SJSA1 (cell line): Measurements from ENCODE around the gene PHACTR2. TPM values are rescaled to one million over a fixed set of nuclear protein-coding genes. Genes with fewer than 3 reads are reported as not detected.

Experiments
- DNase-seq, 2 experiments: peaks; one replicate each; pipeline ENCODE4 v3.0.0-alpha.2; 2015 to 2020; ENCODE audit warnings: low spot score in 2 of 2, low read depth in 1 of 2
- H3K27ac ChIP-seq: fragments of 250-450 bp; sonication (Bioruptor Pico); 2 replicates; pipeline ENCODE4 v1.5.1; 2020; ENCODE audit warnings: mild to moderate bottlenecking, moderate library complexity
- H3K27me3 ChIP-seq: fragments of 250-450 bp; sonication (Bioruptor Pico); replicated peaks from 2 replicates; pipeline ENCODE4 v1.5.1; 2020; ENCODE audit warnings: mild to moderate bottlenecking, moderate library complexity
- H3K36me3 ChIP-seq: fragments of 250-450 bp; sonication (Bioruptor Pico); 2 replicates; pipeline ENCODE4 v1.5.1; 2020; ENCODE audit warnings: mild to moderate bottlenecking
- H3K4me1 ChIP-seq: fragments of 250-450 bp; sonication (Bioruptor Pico); replicated peaks from 2 replicates; pipeline ENCODE4 v1.6.1; 2021; ENCODE audit warnings: mild to moderate bottlenecking
- H3K4me3 ChIP-seq: fragments of 250-450 bp; sonication (Bioruptor Pico); 2 replicates; pipeline ENCODE4 v1.5.1; 2020; ENCODE audit warnings: mild to moderate bottlenecking
- H3K9me3 ChIP-seq: fragments of 250-450 bp; sonication (Bioruptor Pico); replicated peaks from 2 replicates; pipeline ENCODE4 v1.5.1; 2020; ENCODE audit warnings: mild to moderate bottlenecking
- total RNA-seq: library from RNA; depleted of rRNA; stranded (reverse); fragments of >200 nt; shearing (Covaris generic); gene quantifications from 2 replicates; pipeline ENCODE4 v1.2.3, GENCODE V29; 2014

The PHACTR2 gene
- total RNA-seq, 1 experiment from 2014 or later = 75.1 TPM

GRCh38 chr6:143684486-143684885 lies 6.7 kb downstream of the PHACTR2 start:
- Histone ChIP-seq H3K4me1 (peaks cover 28% of the 10 kb centered on the region), H3K9me3 (peaks cover 4% of the 10 kb centered on the region; the same call in 1 of the 2 replicates), H3K27me3 (no peaks in the 10 kb centered on the region), H3K27ac (no peak overlapping the region), H3K4me3 (no peak overlapping the region), H3K36me3 (peaks cover 12% of the 10 kb centered on the region)
- no peak for DNase-seq

GRCh38 chr6:143685653-143686052 lies 7.9 kb downstream of the PHACTR2 start:
- Histone ChIP-seq H3K9me3 (peaks cover 4% of the 10 kb centered on the region; the same call in 1 of the 2 replicates), H3K36me3 (peaks cover 16% of the 10 kb centered on the region), H3K27me3 (no peaks in the 10 kb centered on the region), H3K4me1 (peaks cover 33% of the 10 kb centered on the region), H3K4me3 (no peak overlapping the region), H3K27ac (no peak overlapping the region)
- DNase-seq = no peak

GRCh38 chr6:143687591-143687990 lies 9.8 kb downstream of the PHACTR2 start:
- Histone ChIP-seq H3K9me3 (peaks cover 4% of the 10 kb centered on the region; the same call in 1 of the 2 replicates), H3K36me3 (peaks cover 16% of the 10 kb centered on the region), H3K4me3 (no peak overlapping the region), H3K27ac (no peak overlapping the region), H3K27me3 (no peaks in the 10 kb centered on the region), H3K4me1 (peaks cover 30% of the 10 kb centered on the region)
- DNase-seq = no peak

GRCh38 chr6:143688681-143689080 lies 10.9 kb downstream of the PHACTR2 start:
- Histone ChIP-seq H3K4me1 (peaks cover 30% of the 10 kb centered on the region), H3K27me3 (no peaks in the 10 kb centered on the region), H3K9me3 (no peaks in the 10 kb centered on the region), H3K36me3 (peaks cover 12% of the 10 kb centered on the region), H3K4me3 (no peak overlapping the region), H3K27ac (no peak overlapping the region)
- DNase-seq = no peak

- peak in 1 of 2 experiments; percentile 36 for DNase-seq
- no peaks in the 10 kb centered on the region for H3K27me3 ChIP-seq
- no peak overlapping the region for H3K4me3 ChIP-seq
- H3K4me1 ChIP-seq = peaks cover 36% of the 10 kb centered on the region
- H3K9me3 ChIP-seq = no peaks in the 10 kb centered on the region
- no peak overlapping the region; the same call in 1 of the 2 replicates for H3K27ac ChIP-seq
- H3K36me3 ChIP-seq = peaks cover 8% of the 10 kb centered on the region
Observed at GRCh38 chr6:143689852-143690251, 12.1 kb downstream of the PHACTR2 start.

- no peak for DNase-seq
- Histone ChIP-seq H3K27me3 (no peaks in the 10 kb centered on the region), H3K4me1 (peaks cover 46% of the 10 kb centered on the region), H3K27ac (no peak overlapping the region), H3K9me3 (no peaks in the 10 kb centered on the region), H3K4me3 (no peak overlapping the region), H3K36me3 (peaks cover 8% of the 10 kb centered on the region)
Observed at GRCh38 chr6:143691155-143691554, 13.4 kb downstream of the PHACTR2 start.

- H3K9me3 ChIP-seq = no peaks in the 10 kb centered on the region
- peaks cover 8% of the 10 kb centered on the region for H3K36me3 ChIP-seq
- H3K27ac ChIP-seq = no peak overlapping the region
- H3K4me3 ChIP-seq = no peak overlapping the region
- no peaks in the 10 kb centered on the region for H3K27me3 ChIP-seq
- no peak for DNase-seq
- peaks cover 49% of the 10 kb centered on the region for H3K4me1 ChIP-seq
Observed at GRCh38 chr6:143691900-143692636, 14.3 kb downstream of the PHACTR2 start.

GRCh38 chr6:143692696-143693095 lies 14.9 kb downstream of the PHACTR2 start:
- no peaks in the 10 kb centered on the region for H3K27me3 ChIP-seq
- H3K27ac ChIP-seq = no peak overlapping the region
- H3K4me3 ChIP-seq = no peak overlapping the region
- H3K9me3 ChIP-seq = no peaks in the 10 kb centered on the region
- no peak for DNase-seq
- peaks cover 49% of the 10 kb centered on the region for H3K4me1 ChIP-seq
- H3K36me3 ChIP-seq = peaks cover 8% of the 10 kb centered on the region

GRCh38 chr6:143694013-143694412 lies 16.2 kb downstream of the PHACTR2 start:
- Histone ChIP-seq H3K4me3 (no peak overlapping the region), H3K9me3 (no peaks in the 10 kb centered on the region), H3K27ac (no peak overlapping the region), H3K27me3 (no peaks in the 10 kb centered on the region), H3K36me3 (peaks cover 8% of the 10 kb centered on the region), H3K4me1 (peaks cover 47% of the 10 kb centered on the region)
- no peak for DNase-seq

GRCh38 chr6:143694560-143694959 lies 16.8 kb downstream of the PHACTR2 start:
- Histone ChIP-seq H3K9me3 (no peaks in the 10 kb centered on the region), H3K36me3 (0 out of 2 replicates have a peak, but pooled peaks cover 4% of the 10 kb centered on the region), H3K27me3 (no peaks in the 10 kb centered on the region), H3K4me1 (peaks cover 43% of the 10 kb centered on the region), H3K27ac (no peak overlapping the region), H3K4me3 (no peak overlapping the region)
- no peak for DNase-seq

GRCh38 chr6:143695130-143695968 lies 17.6 kb downstream of the PHACTR2 start:
- no peak for DNase-seq
- Histone ChIP-seq H3K4me1 (peaks cover 35% of the 10 kb centered on the region), H3K4me3 (no peak overlapping the region), H3K36me3 (0 out of 2 replicates have a peak, but pooled peaks cover 3% of the 10 kb centered on the region), H3K27ac (no peak overlapping the region), H3K9me3 (no peaks in the 10 kb centered on the region), H3K27me3 (no peaks in the 10 kb centered on the region)

GRCh38 chr6:143695969-143696663 lies 18.4 kb downstream of the PHACTR2 start:
- no peaks in the 10 kb centered on the region for H3K27me3 ChIP-seq
- no peak overlapping the region for H3K4me3 ChIP-seq
- H3K27ac ChIP-seq = no peak overlapping the region; the same call in 1 of the 2 replicates
- H3K36me3 ChIP-seq = no peaks in the 10 kb centered on the region
- no peak for DNase-seq
- H3K4me1 ChIP-seq = peaks cover 33% of the 10 kb centered on the region
- no peaks in the 10 kb centered on the region for H3K9me3 ChIP-seq

GRCh38 chr6:143696664-143697000 lies 18.9 kb downstream of the PHACTR2 start:
- Histone ChIP-seq H3K4me1 (peaks cover 33% of the 10 kb centered on the region), H3K9me3 (no peaks in the 10 kb centered on the region), H3K27ac (no peak overlapping the region; the same call in 1 of the 2 replicates), H3K27me3 (no peaks in the 10 kb centered on the region), H3K4me3 (no peak overlapping the region), H3K36me3 (no peaks in the 10 kb centered on the region)
- DNase-seq = peak in 1 of 2 experiments; percentile 34
